Measurements from ENCODE around the gene VAC14.

DNA sequence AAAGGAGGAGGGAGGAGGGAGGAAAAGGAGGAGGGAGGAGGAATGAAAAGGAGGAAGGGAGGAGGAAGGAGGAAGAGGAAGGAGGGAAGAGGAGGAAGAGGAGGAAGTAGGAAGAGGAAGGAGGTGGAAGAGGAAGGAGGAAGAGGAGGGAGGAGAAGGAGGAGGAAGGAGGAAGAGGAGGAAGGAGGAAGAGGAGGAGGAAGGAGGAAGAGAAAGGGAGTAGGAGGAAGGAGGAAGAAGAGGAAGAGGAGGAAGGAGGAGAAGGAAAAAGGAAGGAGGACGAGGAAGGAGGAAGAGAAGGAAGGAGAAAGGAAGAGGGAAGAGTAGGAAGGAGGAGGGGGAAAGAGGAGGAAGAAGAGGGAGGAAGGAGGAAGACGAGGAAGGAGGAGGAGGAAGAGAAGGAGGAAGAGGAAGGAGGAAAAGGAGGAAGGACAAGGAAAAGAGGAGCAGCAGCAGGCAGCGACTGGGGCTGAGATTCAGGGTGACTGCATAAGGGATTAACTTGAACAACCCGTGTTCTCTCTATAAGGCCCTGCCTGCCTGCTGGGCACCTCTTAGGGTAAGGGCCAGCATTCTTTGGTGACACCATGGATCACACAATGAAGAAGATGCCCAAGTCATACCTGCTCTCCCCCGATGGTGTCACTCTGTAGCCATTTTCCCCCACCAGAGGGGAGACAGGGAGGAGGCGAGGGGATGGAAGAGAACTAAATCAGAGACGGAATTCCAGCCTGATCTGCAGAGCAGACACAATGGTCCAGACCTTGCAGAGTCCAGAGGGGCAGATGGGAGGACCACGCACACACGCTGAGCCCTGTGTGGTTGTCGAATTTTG, 156.0 kb downstream of the VAC14 start:
- no peak for TF ChIP-seq POLR2A (IDR thresholded peaks at IDR 0.05)
- TF ChIP-seq, protein P1, sequence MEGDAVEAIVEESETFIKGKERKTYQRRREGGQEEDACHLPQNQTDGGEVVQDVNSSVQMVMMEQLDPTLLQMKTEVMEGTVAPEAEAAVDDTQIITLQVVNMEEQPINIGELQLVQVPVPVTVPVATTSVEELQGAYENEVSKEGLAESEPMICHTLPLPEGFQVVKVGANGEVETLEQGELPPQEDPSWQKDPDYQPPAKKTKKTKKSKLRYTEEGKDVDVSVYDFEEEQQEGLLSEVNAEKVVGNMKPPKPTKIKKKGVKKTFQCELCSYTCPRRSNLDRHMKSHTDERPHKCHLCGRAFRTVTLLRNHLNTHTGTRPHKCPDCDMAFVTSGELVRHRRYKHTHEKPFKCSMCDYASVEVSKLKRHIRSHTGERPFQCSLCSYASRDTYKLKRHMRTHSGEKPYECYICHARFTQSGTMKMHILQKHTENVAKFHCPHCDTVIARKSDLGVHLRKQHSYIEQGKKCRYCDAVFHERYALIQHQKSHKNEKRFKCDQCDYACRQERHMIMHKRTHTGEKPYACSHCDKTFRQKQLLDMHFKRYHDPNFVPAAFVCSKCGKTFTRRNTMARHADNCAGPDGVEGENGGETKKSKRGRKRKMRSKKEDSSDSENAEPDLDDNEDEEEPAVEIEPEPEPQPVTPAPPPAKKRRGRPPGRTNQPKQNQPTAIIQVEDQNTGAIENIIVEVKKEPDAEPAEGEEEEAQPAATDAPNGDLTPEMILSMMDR (IDR thresholded peaks at IDR 0.05) = no peak
